Measurements from ENCODE around the gene KLHL18.
"Not testable (repeated sequence)": the region's sequence is repeated elsewhere in the genome, so short reads cannot be mapped to it uniquely, and the experiment has no call there.

The KLHL18 gene

GRCh38 chr3:47283193-47283537, 421 bp downstream of the KLHL18 start:
- H3K9me3 ChIP-seq (ENCODE audit: severe bottlenecking): no peaks in the 10 kb centered on the region
- no peaks in the 10 kb centered on the region for H3K27me3 ChIP-seq (ENCODE audit: insufficient read depth, poor library complexity, severe bottlenecking)
- H3K4me1 ChIP-seq (ENCODE audit: insufficient read depth, poor library complexity, severe bottlenecking): no peaks in the 10 kb centered on the region
- peak overlapping the region; percentile 56 for H3K4me3 ChIP-seq (ENCODE audit: severe bottlenecking)
- TF ChIP-seq, protein P1, sequence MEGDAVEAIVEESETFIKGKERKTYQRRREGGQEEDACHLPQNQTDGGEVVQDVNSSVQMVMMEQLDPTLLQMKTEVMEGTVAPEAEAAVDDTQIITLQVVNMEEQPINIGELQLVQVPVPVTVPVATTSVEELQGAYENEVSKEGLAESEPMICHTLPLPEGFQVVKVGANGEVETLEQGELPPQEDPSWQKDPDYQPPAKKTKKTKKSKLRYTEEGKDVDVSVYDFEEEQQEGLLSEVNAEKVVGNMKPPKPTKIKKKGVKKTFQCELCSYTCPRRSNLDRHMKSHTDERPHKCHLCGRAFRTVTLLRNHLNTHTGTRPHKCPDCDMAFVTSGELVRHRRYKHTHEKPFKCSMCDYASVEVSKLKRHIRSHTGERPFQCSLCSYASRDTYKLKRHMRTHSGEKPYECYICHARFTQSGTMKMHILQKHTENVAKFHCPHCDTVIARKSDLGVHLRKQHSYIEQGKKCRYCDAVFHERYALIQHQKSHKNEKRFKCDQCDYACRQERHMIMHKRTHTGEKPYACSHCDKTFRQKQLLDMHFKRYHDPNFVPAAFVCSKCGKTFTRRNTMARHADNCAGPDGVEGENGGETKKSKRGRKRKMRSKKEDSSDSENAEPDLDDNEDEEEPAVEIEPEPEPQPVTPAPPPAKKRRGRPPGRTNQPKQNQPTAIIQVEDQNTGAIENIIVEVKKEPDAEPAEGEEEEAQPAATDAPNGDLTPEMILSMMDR (IDR thresholded peaks at IDR 0.05; ENCODE audit: poor library complexity, severe bottlenecking): no peak
- H3K27ac ChIP-seq (ENCODE audit: poor library complexity, severe bottlenecking): peak overlapping the region; percentile 76
- peaks cover 10% of the 10 kb centered on the region for H3K36me3 ChIP-seq (ENCODE audit: low read depth)
- ATAC-seq (ENCODE audit: low read depth): 0 out of 3 replicates have a peak, but pooled peaks have one; percentile 3
- DNase-seq (ENCODE audit: low spot score): no peak

- Histone ChIP-seq H3K27me3 (ENCODE audit: insufficient read depth, poor library complexity, severe bottlenecking) (no peaks in the 10 kb centered on the region), H3K4me1 (ENCODE audit: insufficient read depth, poor library complexity, severe bottlenecking) (no peaks in the 10 kb centered on the region), H3K4me3 (ENCODE audit: severe bottlenecking) (peak overlapping the region; percentile 56), H3K9me3 (ENCODE audit: severe bottlenecking) (no peaks in the 10 kb centered on the region), H3K36me3 (ENCODE audit: low read depth) (peaks cover 16% of the 10 kb centered on the region), H3K27ac (ENCODE audit: poor library complexity, severe bottlenecking) (peak overlapping the region; percentile 76)
- no peak; the same call in 2 of the 3 replicates for ATAC-seq (ENCODE audit: low read depth)
- TF ChIP-seq, protein P1 (IDR thresholded peaks at IDR 0.05; ENCODE audit: poor library complexity, severe bottlenecking): no peak
- DNase-seq (ENCODE audit: low spot score): no peak
These were observed 1.0 kb downstream of the KLHL18 start for GRCh38 chr3:47283591-47284364.

DNA sequence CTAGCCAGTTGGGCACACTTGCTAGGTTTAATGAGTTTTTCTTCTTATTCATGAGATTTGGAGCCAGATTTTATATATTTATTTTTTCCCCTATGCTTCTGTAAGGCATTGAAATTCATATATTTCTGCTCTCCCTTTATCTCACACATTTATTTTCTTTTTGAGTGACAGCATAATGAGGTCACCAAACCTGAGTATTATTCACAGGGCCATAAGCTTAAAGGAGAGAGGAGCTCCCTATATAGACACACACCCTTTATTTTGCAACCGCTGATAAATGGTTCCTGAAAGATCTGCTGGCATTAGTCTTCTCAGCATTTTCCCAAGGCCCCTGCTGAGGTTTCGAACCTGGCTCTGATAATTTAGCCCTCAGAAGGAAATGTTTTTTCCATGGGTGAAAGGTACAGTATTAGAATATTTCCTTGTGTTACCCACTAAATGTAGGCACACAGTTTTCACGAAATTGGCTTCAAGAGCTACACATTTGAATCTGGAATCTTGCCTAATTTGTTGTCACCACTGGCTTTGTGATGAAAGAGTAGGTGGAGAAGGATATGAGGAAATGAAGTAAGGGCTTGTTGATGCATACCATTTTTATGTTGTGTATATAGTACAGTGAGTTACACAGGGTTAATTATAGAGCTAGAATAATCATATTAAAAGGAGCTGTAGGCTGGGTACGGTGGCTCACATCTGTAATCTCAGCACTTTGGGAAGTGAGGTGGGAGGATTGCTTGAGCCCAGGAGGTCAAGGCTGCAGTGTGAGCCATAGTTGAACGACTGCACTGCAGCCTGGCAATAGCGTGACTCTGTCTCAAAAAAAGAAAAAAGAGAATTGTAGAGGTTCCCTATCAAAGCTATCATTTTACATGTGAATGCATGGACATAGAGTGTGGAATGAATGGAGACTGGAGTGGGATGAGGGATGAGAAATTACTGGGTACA, 6.5 kb downstream of the KLHL18 start:
- DNase-seq (ENCODE audit: low spot score): no peak
- H3K4me1 ChIP-seq (ENCODE audit: insufficient read depth, poor library complexity, severe bottlenecking): no peaks in the 10 kb centered on the region
- no peak for ATAC-seq (ENCODE audit: low read depth)
- peaks cover 22% of the 10 kb centered on the region for H3K36me3 ChIP-seq (ENCODE audit: low read depth)
- H3K27me3 ChIP-seq (ENCODE audit: insufficient read depth, poor library complexity, severe bottlenecking): no peaks in the 10 kb centered on the region
- no peak overlapping the region for H3K27ac ChIP-seq (ENCODE audit: poor library complexity, severe bottlenecking)
- H3K9me3 ChIP-seq (ENCODE audit: severe bottlenecking): no peaks in the 10 kb centered on the region
- no peak overlapping the region for H3K4me3 ChIP-seq (ENCODE audit: severe bottlenecking)
- TF ChIP-seq, protein P1 (IDR thresholded peaks at IDR 0.05; ENCODE audit: poor library complexity, severe bottlenecking): no peak

DNA sequence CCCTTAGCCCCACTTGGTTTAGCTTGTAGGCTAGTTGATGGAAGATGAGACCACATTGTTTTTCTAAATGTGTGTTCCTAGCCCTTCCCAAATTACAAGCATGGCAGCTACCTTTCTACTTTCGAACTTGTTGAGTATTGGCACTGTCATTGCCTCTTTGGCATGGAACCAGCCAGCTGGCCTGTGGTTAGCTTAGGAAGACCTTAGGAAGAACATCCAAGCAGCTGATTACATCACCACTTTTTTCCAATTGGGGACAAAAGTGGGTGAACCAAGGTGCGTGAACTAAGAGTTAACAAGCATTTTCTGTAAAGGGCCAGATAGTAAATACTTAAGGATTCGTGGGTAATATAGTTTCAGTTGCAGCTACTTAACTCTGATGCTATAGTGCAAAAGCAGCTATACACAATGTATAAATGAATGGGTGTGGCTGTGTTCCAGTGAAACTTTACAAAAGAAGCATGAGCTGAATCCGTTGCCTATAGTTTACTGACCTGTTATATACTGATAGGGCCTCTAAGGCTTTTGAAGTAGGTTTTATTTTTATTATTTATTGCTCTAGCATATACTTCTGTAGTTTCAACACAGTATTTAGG, 8.5 kb downstream of the KLHL18 start:
- peaks cover 22% of the 10 kb centered on the region for H3K36me3 ChIP-seq (ENCODE audit: low read depth)
- H3K9me3 ChIP-seq (ENCODE audit: severe bottlenecking): no peaks in the 10 kb centered on the region
- ATAC-seq (ENCODE audit: low read depth) (no peak), DNase-seq (ENCODE audit: low spot score) (no peak)
- TF ChIP-seq, protein P1 (IDR thresholded peaks at IDR 0.05; ENCODE audit: poor library complexity, severe bottlenecking): no peak
- H3K4me3 ChIP-seq (ENCODE audit: severe bottlenecking): no peak overlapping the region
- H3K27ac ChIP-seq (ENCODE audit: poor library complexity, severe bottlenecking): no peak overlapping the region
- H3K27me3 ChIP-seq (ENCODE audit: insufficient read depth, poor library complexity, severe bottlenecking): no peaks in the 10 kb centered on the region
- no peaks in the 10 kb centered on the region for H3K4me1 ChIP-seq (ENCODE audit: insufficient read depth, poor library complexity, severe bottlenecking)

- not testable (repeated sequence) for H3K27ac ChIP-seq (ENCODE audit: poor library complexity, severe bottlenecking); DNase-seq (ENCODE audit: low spot score); H3K9me3 ChIP-seq (ENCODE audit: severe bottlenecking); H3K27me3 ChIP-seq (ENCODE audit: insufficient read depth, poor library complexity, severe bottlenecking); ATAC-seq (ENCODE audit: low read depth); H3K4me3 ChIP-seq (ENCODE audit: severe bottlenecking); H3K4me1 ChIP-seq (ENCODE audit: insufficient read depth, poor library complexity, severe bottlenecking)
- peaks cover 22% of the 10 kb centered on the region for H3K36me3 ChIP-seq (ENCODE audit: low read depth)
These were observed 9.1 kb downstream of the KLHL18 start for GRCh38 chr3:47291754-47292420.
